ENCODE measurements around the gene LOXL4.

- TF ChIP-seq POLR2AphosphoS5 (IDR thresholded peaks at IDR 0.05) (no peak), EP300 (IDR thresholded peaks at IDR 0.05; ENCODE audit: low read depth) (no peak)
- TF ChIP-seq, protein P1, sequence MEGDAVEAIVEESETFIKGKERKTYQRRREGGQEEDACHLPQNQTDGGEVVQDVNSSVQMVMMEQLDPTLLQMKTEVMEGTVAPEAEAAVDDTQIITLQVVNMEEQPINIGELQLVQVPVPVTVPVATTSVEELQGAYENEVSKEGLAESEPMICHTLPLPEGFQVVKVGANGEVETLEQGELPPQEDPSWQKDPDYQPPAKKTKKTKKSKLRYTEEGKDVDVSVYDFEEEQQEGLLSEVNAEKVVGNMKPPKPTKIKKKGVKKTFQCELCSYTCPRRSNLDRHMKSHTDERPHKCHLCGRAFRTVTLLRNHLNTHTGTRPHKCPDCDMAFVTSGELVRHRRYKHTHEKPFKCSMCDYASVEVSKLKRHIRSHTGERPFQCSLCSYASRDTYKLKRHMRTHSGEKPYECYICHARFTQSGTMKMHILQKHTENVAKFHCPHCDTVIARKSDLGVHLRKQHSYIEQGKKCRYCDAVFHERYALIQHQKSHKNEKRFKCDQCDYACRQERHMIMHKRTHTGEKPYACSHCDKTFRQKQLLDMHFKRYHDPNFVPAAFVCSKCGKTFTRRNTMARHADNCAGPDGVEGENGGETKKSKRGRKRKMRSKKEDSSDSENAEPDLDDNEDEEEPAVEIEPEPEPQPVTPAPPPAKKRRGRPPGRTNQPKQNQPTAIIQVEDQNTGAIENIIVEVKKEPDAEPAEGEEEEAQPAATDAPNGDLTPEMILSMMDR (IDR thresholded peaks at IDR 0.05) = no peak
Observed at GRCh38 chr10:98276311-98276710, 8.3 kb upstream of the LOXL4 start.

Measured in transverse colon (tissue), 4 donors.